DND-41 (cell line): ENCODE measurements around the gene SERPIND1.

Experiments
- CTCF ChIP-seq: IDR thresholded peaks from 2 replicates; pipeline ENCODE4 v1.5.1; 2012; ENCODE audit warnings: borderline replicate concordance, low read length, moderate library complexity, mild to moderate bottlenecking; ENCODE audit not compliant: poor library complexity, severe bottlenecking; ENCODE audit errors: extremely low read depth
- EZH2 ChIP-seq: IDR thresholded peaks from 3 replicates; pipeline ENCODE4 v1.6.1; 2012; ENCODE audit warnings: borderline replicate concordance, low read depth, mild to moderate bottlenecking, moderate library complexity, low read length, inconsistent platforms; ENCODE audit not compliant: severe bottlenecking

GRCh38 chr22:20813056-20813455 is 39.1 kb downstream of the SERPIND1 start:
- TF ChIP-seq CTCF, result no peak
- TF ChIP-seq EZH2, result no peak
